Sigmoid colon (tissue), 7 donors: ENCODE results near the gene SP2. TPM values are rescaled to one million over a fixed set of nuclear protein-coding genes. Genes with fewer than 3 reads are reported as not detected.

Experiments used
- DNase-seq: peaks from one replicate; pipeline ENCODE4 v3.0.0-alpha.2; 2019
- H3K27ac ChIP-seq, 4 donors: fragments of 200-600 bp; sonication (generic); one replicate each; pipeline ENCODE4 v1.5.1; 2016 to 2019; ENCODE audit warnings: mild to moderate bottlenecking in 1 of 4
- H3K27me3 ChIP-seq, 3 donors: fragments of 200-600 bp; sonication (generic); one replicate each; pipeline ENCODE4 v1.5.1; 2019; ENCODE audit warnings: mild to moderate bottlenecking in 1 of 3
- H3K36me3 ChIP-seq, 4 donors: fragments of 200-600 bp; sonication (generic); one replicate each; pipeline ENCODE4 v1.5.1; 2016 to 2019
- H3K4me1 ChIP-seq, 4 donors: fragments of 200-600 bp; sonication (generic); one replicate each; pipeline ENCODE4 v1.5.1; 2017 to 2019
- H3K4me3 ChIP-seq, 4 donors: fragments of 200-600 bp; sonication (generic); one replicate each; pipeline ENCODE4 v1.5.1; 2017 to 2019; ENCODE audit warnings: mild to moderate bottlenecking in 2 of 4, moderate library complexity in 1 of 4
- H3K9me3 ChIP-seq, 4 donors: fragments of 200-600 bp in 3 of 4; sonication (generic) in 3 of 4; one replicate each; pipeline versions ENCODE4 v1.5.1 to v1.6.1; 2013 to 2019
- CTCF ChIP-seq, 4 experiments: fragments of 450-650 bp in 3 of 4; fragments of 200-600 bp in 1 of 4; IDR thresholded peaks; one replicate each; pipeline ENCODE4 v1.5.1; 2016 to 2019; ENCODE audit warnings: antibody characterized with exemption in 4 of 4, mild to moderate bottlenecking in 3 of 4, moderate library complexity in 2 of 4
- EP300 ChIP-seq, 4 donors: sonication (generic); formaldehyde crosslinking; IDR thresholded peaks; one replicate each; pipeline ENCODE4 v1.6.1; 2017; ENCODE audit warnings: antibody characterized with exemption in 4 of 4
- POLR2A ChIP-seq, 2 donors: fragments of 450-650 bp; IDR thresholded peaks; one replicate each; pipeline ENCODE4 v1.6.1; 2016; ENCODE audit warnings: antibody characterized with exemption in 2 of 2, mild to moderate bottlenecking in 2 of 2, moderate library complexity in 2 of 2
- POLR2AphosphoS5 ChIP-seq, 4 donors: sonication (generic); formaldehyde crosslinking; IDR thresholded peaks; one replicate each; pipeline ENCODE4 v1.6.1; 2017; ENCODE audit warnings: antibody characterized with exemption in 4 of 4
- WGBS, 2 donors: extraction: QIAGEN DNeasy Blood & Tissue Kit; methylation state at CpG; one replicate each; pipeline ENCODE4 v1.1.7; 2013; 5-methylcytosine and 5-hydroxymethylcytosine counted together
- intact Hi-C: fragments of 100-400 bp; cut with DNase I; formaldehyde crosslinking; loops from one replicate; pipeline ENCODE4 v1.15.1; 2023
- polyA plus RNA-seq, 3 donors: library from polyadenylated mRNA; stranded (reverse); fragments of 200-250 nt; gene quantifications; one replicate each; pipeline ENCODE4 v1.2.3, GENCODE V29; 2013
- total RNA-seq, 4 donors: library from RNA; depleted of rRNA; stranded (reverse); fragments of >200 nt; gene quantifications; one replicate each; pipeline ENCODE4 v1.1.0, GENCODE V29; 2016
- donor health status: healthy with polysubstance abuse.
- donor health status: Bipolar disorder and iron deficiency.
- donor health status: healthy.

Gene SP2
- total and polyA plus RNA-seq, 7 donors: 3.0 to 19.2 (median 8.3) TPM

- Histone ChIP-seq H3K9me3 (no peaks in the 10 kb centered on the region), H3K36me3 (no peaks in the 10 kb centered on the region), H3K27me3 (peaks cover 0 to 33% (median 20%) of the 10 kb centered on the region in 3 donors), H3K4me1 (peaks cover 0 to 8% (median 0%) of the 10 kb centered on the region in 4 donors), H3K27ac (no peak overlapping the region), H3K4me3 (no peak overlapping the region)
- TF ChIP-seq CTCF (IDR thresholded peaks at IDR 0.05) (no peak), EP300 (IDR thresholded peaks at IDR 0.05) (no peak), POLR2A (IDR thresholded peaks at IDR 0.05) (no peak), POLR2AphosphoS5 (IDR thresholded peaks at IDR 0.05) (no peak)
- no peak for DNase-seq
- 83 to 86% methylated on average over 8 of the region's 8 CpGs for WGBS, 2 donors
- intact Hi-C loops: no loop called here
Observed at GRCh38 chr17:47879776-47880454, 16.1 kb upstream of the SP2 start.

GRCh38 chr17:47882247-47882646 lies 13.8 kb upstream of the SP2 start:
- H3K4me1 ChIP-seq: peaks cover 0 to 8% (median 0%) of the 10 kb centered on the region in 4 donors
- no peak for DNase-seq
- no peaks in the 10 kb centered on the region for H3K9me3 ChIP-seq
- intact Hi-C loops: no loop called here
- TF ChIP-seq POLR2A (IDR thresholded peaks at IDR 0.05): no peak
- TF ChIP-seq CTCF (IDR thresholded peaks at IDR 0.05): no peak
- no peak for TF ChIP-seq POLR2AphosphoS5 (IDR thresholded peaks at IDR 0.05)
- no peak for TF ChIP-seq EP300 (IDR thresholded peaks at IDR 0.05)
- peaks cover 0 to 18% (median 7%) of the 10 kb centered on the region in 3 donors for H3K27me3 ChIP-seq
- H3K4me3 ChIP-seq: peak overlapping the region in 2 of 4 donors; percentile 10 to 19
- no peaks in the 10 kb centered on the region for H3K36me3 ChIP-seq
- H3K27ac ChIP-seq: peak overlapping the region in 2 of 4 donors; percentile 25 to 40
- WGBS, 2 donors: 6 to 28% methylated on average over 7 of the region's 7 CpGs

GRCh38 chr17:47882695-47883588 lies 13.1 kb upstream of the SP2 start:
- DNase-seq: no peak
- Histone ChIP-seq H3K27me3 (peaks cover 0 to 12% (median 7%) of the 10 kb centered on the region in 3 donors), H3K9me3 (no peaks in the 10 kb centered on the region), H3K27ac (peak overlapping the region in 2 of 4 donors; percentile 25 to 40), H3K36me3 (no peaks in the 10 kb centered on the region), H3K4me3 (peak overlapping the region in 2 of 4 donors; percentile 10 to 19), H3K4me1 (peaks cover 0 to 8% (median 0%) of the 10 kb centered on the region in 4 donors)
- no peak for TF ChIP-seq CTCF (IDR thresholded peaks at IDR 0.05)
- no peak for TF ChIP-seq EP300 (IDR thresholded peaks at IDR 0.05)
- no peak for TF ChIP-seq POLR2AphosphoS5 (IDR thresholded peaks at IDR 0.05)
- 80 to 84% methylated on average over 9 of the region's 9 CpGs for WGBS, 2 donors
- intact Hi-C loops: no loop called here

GRCh38 chr17:47883589-47884426 lies 12.2 kb upstream of the SP2 start:
- no peaks in the 10 kb centered on the region for H3K36me3 ChIP-seq
- no peak for TF ChIP-seq POLR2A (IDR thresholded peaks at IDR 0.05)
- no peak for TF ChIP-seq CTCF (IDR thresholded peaks at IDR 0.05)
- peaks cover 0 to 8% (median 7%) of the 10 kb centered on the region in 3 donors for H3K27me3 ChIP-seq
- 38 to 65% methylated on average over 9 of the region's 9 CpGs for WGBS, 2 donors
- no peaks in the 10 kb centered on the region for H3K9me3 ChIP-seq
- no peak overlapping the region for H3K27ac ChIP-seq
- no peak overlapping the region for H3K4me3 ChIP-seq
- DNase-seq: no peak
- H3K4me1 ChIP-seq: peaks cover 0 to 8% (median 0%) of the 10 kb centered on the region in 4 donors
- intact Hi-C loops: no loop called here
